Measurements from ENCODE around the gene MYO15B. TPM values are rescaled to one million over a fixed set of nuclear protein-coding genes. Genes with fewer than 3 reads are reported as not detected.

The MYO15B gene
- total RNA-seq, 4 donors from 2014 or later = 119 to 610 (median 170) TPM

DNA sequence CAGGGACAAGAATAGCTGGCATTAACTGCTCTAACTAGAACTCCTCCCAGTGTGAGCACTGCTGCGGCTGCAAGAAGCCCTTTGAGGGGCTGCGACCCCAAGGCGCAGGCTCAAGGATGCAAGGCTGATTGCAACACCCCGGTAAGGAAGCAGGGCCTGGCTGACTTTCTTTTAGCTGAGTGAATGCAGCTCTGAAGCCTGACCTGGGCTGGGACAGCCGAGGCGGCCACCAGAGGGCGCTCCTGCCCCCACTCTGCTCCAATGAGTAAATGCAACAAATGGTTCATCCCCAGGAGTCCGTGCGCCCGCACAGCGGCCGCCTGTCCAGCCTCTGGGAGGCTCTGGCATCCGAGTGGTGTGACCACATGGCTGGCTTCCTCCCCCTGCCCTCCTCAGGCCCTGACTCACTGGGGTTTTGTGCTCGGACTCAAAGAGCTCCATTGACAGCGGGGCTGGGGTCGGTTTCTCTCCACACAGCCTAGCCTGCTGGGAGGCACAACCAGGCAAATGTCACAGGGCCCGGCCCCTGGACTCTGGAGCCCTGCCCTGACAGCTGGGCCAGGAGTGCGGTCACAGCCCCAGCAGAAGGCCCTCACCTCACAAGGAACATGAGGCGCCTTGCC lies 45.4 kb downstream of the MYO15B start, which contains the start of gene SMIM5:
Gene SMIM5 (plus strand): TSS at position 572 of the 623 bp plus-strand sequence. CDS start 6,768 bp downstream, outside the sequence.
- TF ChIP-seq, protein P1, sequence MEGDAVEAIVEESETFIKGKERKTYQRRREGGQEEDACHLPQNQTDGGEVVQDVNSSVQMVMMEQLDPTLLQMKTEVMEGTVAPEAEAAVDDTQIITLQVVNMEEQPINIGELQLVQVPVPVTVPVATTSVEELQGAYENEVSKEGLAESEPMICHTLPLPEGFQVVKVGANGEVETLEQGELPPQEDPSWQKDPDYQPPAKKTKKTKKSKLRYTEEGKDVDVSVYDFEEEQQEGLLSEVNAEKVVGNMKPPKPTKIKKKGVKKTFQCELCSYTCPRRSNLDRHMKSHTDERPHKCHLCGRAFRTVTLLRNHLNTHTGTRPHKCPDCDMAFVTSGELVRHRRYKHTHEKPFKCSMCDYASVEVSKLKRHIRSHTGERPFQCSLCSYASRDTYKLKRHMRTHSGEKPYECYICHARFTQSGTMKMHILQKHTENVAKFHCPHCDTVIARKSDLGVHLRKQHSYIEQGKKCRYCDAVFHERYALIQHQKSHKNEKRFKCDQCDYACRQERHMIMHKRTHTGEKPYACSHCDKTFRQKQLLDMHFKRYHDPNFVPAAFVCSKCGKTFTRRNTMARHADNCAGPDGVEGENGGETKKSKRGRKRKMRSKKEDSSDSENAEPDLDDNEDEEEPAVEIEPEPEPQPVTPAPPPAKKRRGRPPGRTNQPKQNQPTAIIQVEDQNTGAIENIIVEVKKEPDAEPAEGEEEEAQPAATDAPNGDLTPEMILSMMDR (IDR thresholded peaks at IDR 0.05) = peak; percentile 91 to 96 (median 94)
- peak in 1 of 2 donors; percentile 30 for TF ChIP-seq POLR2A (IDR thresholded peaks at IDR 0.05)
- intact Hi-C loops (cut with DNase I; ENCODE audit: low total_unique reads) = no loop called here
- Histone ChIP-seq H3K9me3 (no peaks in the 10 kb centered on the region), H3K27ac (peak within 1 kb of the TSS; percentile 82 to 85), H3K4me3 (peak within 1 kb of the TSS in 1 of 2 donors; percentile 6), H3K27me3 (no peaks in the 10 kb centered on the region), H3K4me1 (peaks cover 0 to 9% of the 10 kb centered on the region in 2 donors), H3K36me3 (no peaks in the 10 kb centered on the region)
- DNase-seq = peak; percentile 88 to 92

DNA sequence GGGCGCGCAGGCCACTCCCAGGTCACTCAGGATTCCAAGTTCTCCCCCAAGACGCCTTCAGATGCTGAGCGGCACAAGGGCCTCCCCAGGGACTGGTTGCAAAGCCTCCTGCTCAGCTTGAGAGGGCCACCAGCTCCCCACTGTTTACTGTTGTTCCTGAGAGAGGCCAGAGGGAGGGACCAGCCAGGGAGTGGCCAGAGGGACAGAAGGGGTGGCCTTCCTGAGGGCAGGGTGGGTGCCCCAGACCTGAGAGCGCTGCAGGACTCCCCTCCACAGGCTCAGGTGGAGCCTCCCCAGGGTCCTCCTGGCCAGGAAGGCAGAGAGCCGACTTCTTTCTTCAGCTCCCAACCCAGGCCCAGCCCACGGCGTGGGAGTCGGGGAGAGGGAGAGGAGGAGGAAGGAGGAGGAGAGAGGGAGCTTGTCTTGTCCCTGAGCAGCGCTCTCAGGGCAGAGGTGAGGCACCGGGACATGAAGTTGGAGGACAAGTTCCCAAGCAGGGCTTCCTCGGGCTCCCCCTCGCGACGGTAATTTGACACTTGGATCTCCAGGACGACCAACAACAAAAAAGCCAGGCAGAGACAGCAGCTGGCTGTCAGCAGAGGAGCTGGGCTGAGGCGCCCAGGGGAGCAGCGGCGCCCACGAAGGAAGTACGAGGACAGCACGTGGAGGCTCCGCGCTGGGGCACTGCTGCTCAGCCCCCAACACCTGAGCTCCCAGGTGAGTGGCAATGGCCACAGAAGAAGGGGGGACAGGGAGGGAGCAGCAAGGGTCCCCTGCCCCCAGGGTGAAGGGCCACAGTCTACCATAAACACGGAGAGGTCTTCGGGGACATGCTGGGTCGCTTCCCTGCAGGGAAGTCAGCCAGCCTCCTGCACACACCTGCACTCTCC lies 46.1 kb downstream of the MYO15B start:
- intact Hi-C loops (cut with DNase I; ENCODE audit: low total_unique reads) = no loop called here
- peak overlapping the region in 1 of 2 donors; percentile 6 for H3K4me3 ChIP-seq
- TF ChIP-seq, protein P1 (IDR thresholded peaks at IDR 0.05) = peak; percentile 51 to 70 (median 64)
- peak in 1 of 2 donors; percentile 20 for TF ChIP-seq POLR2A (IDR thresholded peaks at IDR 0.05)

DNA sequence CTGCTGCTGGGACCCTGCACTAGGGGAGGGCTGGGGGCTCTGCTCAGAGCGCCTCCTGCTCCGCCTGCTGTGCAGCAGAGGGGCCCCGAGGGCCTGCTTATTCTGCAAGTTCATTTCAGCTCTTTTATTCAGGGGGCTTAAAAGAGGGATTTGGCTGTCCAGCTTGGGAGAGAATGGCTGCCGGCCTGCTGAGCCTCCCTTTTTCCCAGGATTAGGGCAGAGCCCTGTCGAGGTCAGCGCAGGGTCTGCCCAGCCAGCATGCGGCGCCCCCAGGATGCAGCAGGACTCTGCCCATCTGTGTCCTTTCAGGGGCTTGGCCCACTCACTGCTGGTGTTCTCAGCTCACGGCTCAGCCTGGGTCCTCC lies 46.8 kb downstream of the MYO15B start:
- peak overlapping the region; percentile 82 to 85 for H3K27ac ChIP-seq
- H3K36me3 ChIP-seq = no peaks in the 10 kb centered on the region
- intact Hi-C loops (cut with DNase I; ENCODE audit: low total_unique reads) = no loop called here

More for the DNA sequence above, 46.1 kb downstream of the MYO15B start:
- Histone ChIP-seq H3K36me3 (no peaks in the 10 kb centered on the region), H3K27me3 (no peaks in the 10 kb centered on the region), H3K27ac (peak overlapping the region; percentile 82 to 85), H3K9me3 (no peaks in the 10 kb centered on the region), H3K4me1 (peaks cover 0 to 9% of the 10 kb centered on the region in 2 donors)
- peak; percentile 92 to 93 for DNase-seq

DNA sequence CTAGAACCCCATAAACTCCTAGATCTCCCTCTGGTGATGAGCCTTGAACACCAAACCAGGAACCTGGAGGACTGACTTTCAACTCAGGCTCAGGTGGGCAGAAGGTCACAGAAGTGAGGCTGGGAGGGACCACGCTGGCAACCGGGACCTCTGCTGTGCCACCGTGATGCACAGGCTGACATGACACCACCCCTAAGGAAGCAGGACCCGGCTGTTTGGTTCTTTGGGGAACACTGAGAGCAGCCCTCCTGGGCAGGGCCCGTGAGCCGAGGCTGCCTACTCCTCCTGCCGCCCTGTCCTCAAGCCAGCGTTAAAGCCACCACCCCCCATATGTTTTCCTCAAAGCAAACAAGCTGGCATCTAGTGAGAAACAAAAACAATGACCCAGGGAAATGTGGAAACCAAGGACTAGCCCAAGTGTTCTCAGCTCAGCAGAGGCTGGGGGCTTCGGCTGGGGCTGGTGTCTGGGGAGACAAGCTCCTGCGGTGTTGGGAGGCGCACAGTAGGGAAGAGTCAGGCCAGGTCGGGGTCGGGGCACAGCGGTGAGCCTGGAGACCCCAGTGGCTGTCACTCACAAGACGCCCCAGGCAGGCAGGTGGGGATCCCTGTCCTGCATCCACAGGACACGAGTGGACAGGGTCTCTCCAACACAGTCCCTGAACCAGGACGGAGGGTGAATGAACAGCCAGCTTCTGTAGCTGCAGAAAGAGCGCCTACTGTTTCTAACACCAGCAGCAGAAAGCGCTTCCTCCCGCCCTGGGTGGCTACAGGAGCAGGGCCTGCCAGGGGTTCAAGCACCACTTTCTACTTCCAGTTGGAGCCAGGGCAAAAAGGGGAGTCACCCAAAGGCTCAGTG lies 47.4 kb downstream of the MYO15B start:
- no peaks in the 10 kb centered on the region for H3K9me3 ChIP-seq
- no peak for TF ChIP-seq POLR2A (IDR thresholded peaks at IDR 0.05)
- TF ChIP-seq, protein P1 (IDR thresholded peaks at IDR 0.05) = no peak
- H3K4me1 ChIP-seq = peaks cover 0 to 9% of the 10 kb centered on the region in 2 donors
- no peaks in the 10 kb centered on the region for H3K36me3 ChIP-seq
- peak overlapping the region in 1 of 2 donors; percentile 85 for H3K27ac ChIP-seq
- no peaks in the 10 kb centered on the region for H3K27me3 ChIP-seq
- peak in 1 of 2 donors; percentile 13 for DNase-seq
- H3K4me3 ChIP-seq = no peak overlapping the region
- intact Hi-C loops (cut with DNase I; ENCODE audit: low total_unique reads) = no loop called here

More for the DNA sequence above, 46.8 kb downstream of the MYO15B start:
- peaks cover 0 to 9% of the 10 kb centered on the region in 2 donors for H3K4me1 ChIP-seq
- no peaks in the 10 kb centered on the region for H3K27me3 ChIP-seq
- TF ChIP-seq, protein P1 (IDR thresholded peaks at IDR 0.05) = no peak
- no peak for TF ChIP-seq POLR2A (IDR thresholded peaks at IDR 0.05)
- no peak overlapping the region for H3K4me3 ChIP-seq
- H3K9me3 ChIP-seq = no peaks in the 10 kb centered on the region
- no peak for DNase-seq

All from uterus (tissue), 4 donors.